GM19468 (cell line): ENCODE measurements around the gene RARG.
A peak's percentile ranks its signal among the peaks of the same experiment; 100 is the strongest.

ENCODE experiments used
- ATAC-seq: cut with Tn5 transposase; IDR thresholded peaks from one replicate; pipeline ENCODE4 v1.9.1; 2021; ENCODE audit warnings: mild to moderate bottlenecking, moderate library complexity, moderate number of reproducible peaks; ENCODE audit not compliant: unreplicated experiment; ENCODE audit errors: extremely low read depth

RARG gene

GRCh38 chr12:53231921-53232645 lies at the start of gene RARG:
Gene RARG, minus strand, starts transcription at chr12:53232209. Its CDS starts 4,664 bp downstream, at chr12:53227545.
- no peak for ATAC-seq

DNA sequence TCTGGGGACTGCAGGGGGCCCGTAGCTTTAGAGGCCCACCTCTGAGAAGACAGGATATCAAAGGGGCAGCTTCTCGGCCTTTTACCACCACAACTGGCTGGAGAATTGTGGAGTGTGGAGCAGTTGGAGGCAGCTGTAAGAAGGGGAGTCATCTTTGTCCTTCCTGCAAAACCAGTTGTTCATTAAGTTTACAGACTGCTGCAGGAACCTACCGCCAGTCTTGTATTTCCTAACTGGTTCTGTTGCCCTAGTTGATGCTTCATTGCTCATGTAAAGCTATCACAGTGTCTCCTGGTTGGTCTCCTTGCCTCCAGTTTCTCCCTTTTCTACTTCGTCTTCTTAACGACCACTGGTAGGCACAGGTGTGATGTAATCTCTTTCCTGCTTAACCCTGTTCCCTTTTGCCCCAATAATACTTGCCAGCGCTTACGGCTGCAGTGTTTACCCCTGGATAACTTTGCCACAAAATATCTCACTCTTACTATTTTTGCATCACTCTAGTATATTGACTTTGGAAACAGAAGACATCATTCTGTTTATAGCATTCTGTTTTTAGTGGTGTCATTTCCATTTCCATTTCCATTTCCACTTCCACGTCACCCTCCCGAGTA lies 48.0 kb upstream of the RARG start:
- ATAC-seq = no peak

- ATAC-seq = no peak
Measured at GRCh38 chr12:53279283-53279869, 47.4 kb upstream of the RARG start.

GRCh38 chr12:53277981-53278380 lies 46.0 kb upstream of the RARG start:
- no peak for ATAC-seq

DNA sequence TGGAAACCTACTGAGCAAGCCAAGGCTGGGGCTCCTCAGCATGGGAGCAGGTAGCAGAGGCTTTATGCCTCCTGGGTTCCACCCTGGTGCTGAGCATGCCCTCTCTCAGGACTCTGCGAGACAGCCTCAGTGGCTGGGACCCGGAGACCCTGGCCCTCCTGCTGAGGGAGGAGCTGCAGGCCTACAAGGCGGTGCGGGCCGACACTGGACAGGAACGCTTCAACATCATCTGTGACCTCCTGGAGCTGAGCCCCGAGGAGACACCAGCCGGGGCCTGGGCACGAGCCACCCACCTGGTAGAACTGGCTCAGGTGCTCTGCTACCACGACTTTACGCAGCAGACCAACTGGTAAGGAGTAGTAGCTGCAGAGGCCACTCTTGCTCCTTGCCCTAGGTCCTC lies 44.5 kb upstream of the RARG start:
- no peak for ATAC-seq

GRCh38 chr12:53274445-53274844 lies 42.4 kb upstream of the RARG start:
- no peak for ATAC-seq

DNA sequence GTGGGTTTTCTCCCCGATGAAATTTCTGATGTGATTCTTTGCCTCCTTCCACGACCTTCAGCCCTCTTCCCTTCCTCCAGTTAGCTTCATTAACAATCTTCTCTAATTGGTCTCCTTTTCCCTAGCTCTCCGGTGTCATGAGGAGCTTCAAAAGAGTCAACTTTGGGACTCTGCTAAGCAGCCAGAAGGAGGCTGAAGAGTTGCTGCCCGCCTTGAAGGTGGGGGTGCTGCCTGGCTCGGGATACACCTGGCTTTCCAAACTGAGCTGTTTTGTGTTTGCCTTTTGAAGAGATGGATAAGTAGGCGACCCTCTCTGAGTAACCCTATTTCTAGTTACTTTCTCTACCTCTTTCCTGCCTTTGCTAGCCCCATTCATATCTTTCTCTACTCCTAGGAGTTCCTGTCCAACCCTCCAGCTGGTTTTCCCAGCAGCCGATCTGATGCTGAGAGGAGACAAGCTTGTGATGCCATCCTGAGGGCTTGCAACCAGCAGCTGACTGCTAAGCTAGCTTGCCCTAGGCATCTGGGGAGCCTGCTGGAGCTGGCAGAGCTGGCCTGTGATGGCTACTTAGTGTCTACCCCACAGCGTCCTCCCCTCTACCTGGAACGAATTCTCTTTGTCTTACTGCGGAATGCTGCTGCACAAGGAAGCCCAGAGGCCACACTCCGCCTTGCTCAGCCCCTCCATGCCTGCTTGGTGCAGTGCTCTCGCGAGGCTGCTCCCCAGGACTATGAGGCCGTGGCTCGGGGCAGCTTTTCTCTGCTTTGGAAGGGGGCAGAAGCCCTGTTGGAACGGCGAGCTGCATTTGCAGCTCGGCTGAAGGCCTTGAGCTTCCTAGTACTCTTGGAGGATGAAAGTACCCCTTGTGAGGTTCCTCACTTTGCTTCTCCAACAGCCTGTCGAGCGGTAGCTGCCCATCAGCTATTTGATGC lies 36.9 kb upstream of the RARG start:
- no peak for ATAC-seq

DNA sequence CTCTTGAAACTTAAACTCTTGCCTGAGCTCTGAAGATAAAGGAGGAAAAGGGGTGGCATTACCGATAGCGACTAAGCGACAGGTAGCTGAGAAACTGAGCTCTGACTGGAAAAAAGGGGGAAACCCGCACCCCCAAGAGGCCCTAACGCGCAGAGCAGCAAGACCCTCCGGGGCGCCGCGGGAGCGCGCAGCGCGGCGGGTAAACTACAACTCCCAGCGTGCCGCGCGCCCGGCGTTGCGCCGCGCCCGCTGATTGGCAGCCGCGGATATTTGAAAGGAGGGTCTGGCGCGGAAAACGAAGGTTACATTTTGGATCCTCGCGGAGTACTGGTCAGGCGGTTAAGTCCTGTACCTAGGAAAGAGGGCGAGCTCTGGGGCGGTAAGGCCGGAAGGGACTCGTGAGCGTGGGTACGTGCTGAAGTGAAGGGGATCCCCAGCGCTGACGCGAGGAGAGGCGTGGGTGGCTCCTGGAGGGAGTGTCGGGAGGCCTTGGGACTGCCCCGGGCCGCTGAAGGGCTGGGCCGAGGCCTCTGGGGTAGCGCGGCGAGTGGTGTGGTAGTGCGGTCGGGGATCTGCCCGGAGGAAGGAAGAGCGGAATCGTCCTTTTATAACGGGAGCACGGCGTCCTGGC lies 36.1 kb upstream of the RARG start, which contains the start of gene ESPL1:
ESPL1 (plus strand) TSS at position 301 of the 631 bp plus-strand sequence. CDS start 468 bp downstream, outside the sequence.
- peak; percentile 61 for ATAC-seq

GRCh38 chr12:53267306-53267998 lies 35.4 kb upstream of the RARG start:
- ATAC-seq = no peak

DNA sequence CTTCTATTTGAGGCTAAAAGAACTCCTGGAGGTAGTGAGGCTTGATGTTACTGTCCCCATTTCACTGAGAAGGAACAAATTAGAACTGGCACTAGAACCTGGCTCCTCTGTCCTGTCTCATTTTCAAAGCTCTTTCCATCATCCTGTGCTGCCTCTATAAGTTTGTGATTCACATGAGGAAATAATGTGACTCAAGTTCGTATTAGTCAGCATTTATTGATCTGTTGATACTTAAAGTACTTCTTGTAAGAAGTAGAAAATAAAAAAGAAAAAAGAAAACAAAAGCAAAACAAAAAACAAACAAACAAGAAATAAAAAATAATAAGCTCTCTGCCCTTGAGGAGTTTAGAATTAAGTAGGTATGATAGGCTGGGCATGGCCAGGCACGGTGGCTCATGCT lies 33.8 kb upstream of the RARG start:
- ATAC-seq = no peak

DNA sequence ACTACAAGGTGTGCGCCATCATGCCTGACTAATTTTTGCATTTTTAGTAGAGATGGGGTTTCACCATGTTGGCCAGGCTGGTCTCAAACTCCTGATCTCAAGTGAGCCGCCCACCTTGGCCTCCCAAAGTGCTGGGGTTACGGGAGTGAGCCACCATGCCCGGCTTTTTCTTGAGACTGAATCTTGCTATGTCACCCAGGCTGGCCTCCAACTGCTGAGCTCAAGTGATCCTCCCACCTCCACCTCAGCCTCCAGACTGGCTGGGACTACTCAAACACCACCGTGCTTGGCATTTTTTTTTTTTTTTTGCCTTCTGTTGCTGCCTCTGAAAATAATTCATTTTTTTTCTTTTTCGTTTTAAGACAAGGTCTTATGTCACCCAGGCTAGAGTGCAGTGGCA lies 27.9 kb upstream of the RARG start:
- no peak for ATAC-seq

DNA sequence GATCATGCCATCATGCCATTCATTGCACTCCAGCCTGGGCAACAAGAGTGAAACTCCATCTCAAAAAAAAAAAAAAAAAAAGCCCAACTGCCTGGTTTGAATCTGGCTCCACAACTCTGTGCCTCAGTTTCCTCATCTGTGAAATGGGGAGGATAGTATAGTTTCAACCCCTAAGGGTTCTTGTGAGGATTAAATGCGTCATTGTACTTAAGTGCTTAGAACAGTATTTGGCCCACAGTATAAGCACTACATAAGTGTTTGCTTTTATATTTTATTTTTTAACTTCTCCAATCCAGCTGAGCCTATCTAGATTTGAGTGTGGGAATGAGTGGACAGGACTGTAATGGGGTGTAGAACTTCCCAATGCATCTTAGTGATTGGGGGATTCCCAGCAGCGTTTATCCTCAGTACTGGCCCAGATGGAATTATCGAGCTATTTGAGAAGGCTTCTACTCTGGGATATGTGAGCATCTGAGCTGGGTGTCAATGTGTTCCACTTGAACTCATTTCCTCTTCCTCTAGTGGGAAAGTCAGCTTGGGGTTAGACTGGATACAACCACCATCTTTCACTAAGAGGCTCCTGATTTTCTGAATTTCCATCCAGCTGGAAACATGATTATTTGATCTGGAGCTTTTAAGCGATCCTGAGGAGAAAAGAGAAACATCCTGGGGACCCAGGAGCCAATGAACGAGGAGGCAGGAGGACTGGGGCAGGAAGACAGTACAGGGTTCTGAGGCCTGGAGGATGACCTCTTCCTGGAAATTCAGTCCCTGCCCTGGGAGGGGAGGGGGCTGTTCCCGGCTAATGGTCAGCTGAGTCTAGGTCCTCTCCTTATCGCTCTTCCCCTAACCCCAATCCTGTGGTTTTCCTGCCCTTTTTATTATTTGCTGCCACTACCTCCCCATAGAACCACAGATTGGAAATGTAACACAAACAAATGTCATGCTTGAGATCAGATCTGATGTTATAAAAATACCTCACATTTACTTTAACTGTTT lies 26.8 kb upstream of the RARG start:
- ATAC-seq = no peak

DNA sequence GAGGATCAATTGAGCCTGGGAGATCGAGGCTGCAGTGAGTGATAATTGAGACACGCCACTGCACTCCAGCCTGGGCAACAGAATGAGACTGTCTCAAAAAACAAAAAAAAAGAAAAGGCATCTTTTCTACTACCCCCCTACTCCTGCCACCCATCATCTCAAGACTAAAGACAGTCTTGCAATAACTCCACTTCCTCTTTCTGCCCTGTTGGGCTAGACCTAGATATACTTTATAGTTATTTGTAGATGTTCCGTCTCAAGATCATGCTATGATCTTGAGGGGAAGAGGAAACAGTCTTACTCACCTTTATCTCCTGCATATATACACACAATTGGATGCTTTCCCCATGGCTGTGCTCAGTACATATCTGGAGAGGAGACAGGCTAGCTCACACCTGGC lies 24.0 kb upstream of the RARG start:
- peak; percentile 25 for ATAC-seq

DNA sequence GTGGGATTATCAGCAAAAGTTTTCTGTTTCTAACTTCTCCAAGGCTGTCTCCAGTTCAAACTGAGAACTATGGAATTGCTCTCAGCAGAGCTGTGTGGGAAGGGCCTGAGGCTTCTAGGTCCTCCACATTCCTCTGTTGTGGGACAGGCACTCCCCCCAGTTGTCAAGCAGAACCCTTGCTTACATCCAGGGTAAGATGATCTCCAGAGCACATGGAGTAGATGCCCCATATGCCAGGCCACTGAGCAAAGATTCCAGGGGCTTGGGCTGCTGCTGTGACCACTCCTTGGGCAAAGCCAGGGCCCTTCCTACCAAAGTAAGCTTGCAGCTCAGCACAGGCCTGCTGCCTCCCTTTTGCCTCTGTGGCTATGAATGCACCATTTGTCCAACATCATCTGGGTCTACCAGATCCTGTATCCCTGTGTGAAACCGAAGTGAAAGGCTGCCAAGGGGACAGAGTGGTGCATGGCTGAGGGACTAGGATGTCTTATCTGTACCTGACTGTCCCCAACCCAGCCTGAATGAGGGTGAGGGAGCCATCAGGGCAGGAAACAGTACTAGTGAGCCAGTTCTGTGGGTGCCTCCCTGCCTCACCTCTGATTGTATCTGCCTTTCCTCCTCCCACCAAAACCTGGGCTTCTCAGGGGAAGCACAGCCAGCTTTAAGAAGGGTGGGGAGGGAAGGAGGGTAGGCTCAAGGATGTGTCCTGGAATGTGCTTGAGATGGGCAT lies 23.0 kb upstream of the RARG start:
- ATAC-seq = no peak

DNA sequence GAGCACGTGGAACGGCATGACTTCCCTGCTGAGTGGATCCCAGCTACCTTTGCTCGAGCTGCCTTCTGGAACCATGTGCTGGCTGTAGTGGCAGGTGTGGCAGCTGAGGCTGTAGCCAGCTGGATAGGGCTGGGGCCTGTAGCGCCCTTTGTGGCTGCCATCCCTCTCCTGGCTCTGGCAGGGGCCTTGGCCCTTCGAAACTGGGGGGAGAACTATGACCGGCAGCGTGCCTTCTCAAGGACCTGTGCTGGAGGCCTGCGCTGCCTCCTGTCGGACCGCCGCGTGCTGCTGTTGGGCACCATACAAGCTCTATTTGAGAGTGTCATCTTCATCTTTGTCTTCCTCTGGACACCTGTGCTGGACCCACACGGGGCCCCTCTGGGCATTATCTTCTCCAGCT lies 21.3 kb upstream of the RARG start:
- ATAC-seq = no peak

- no peak for ATAC-seq
Measured at GRCh38 chr12:53252349-53252916, 20.4 kb upstream of the RARG start.
